Activated CD4-positive, alpha-beta T cell treated with anti-CD3 and anti-CD28 coated beads for 48 hours (primary cell): ENCODE measurements around the gene RBM8A.

Source experiments
- DNase-seq: peaks from one replicate; pipeline ENCODE4 v3.0.0-alpha.2; 2020

Gene RBM8A

GRCh38 chr1:145912128-145912641 lies 15.1 kb downstream of the RBM8A start:
- DNase-seq: no peak

GRCh38 chr1:145908653-145909052 lies 18.6 kb downstream of the RBM8A start:
- DNase-seq: no peak

GRCh38 chr1:145906954-145907753 lies 20.1 kb downstream of the RBM8A start:
- no peak for DNase-seq

GRCh38 chr1:145901312-145902021 lies 25.8 kb downstream of the RBM8A start:
- DNase-seq: no peak

- no peak for DNase-seq
Measured at GRCh38 chr1:145898756-145899155, 28.5 kb downstream of the RBM8A start.

- no peak for DNase-seq
Measured at GRCh38 chr1:145897969-145898368, 29.3 kb downstream of the RBM8A start.

GRCh38 chr1:145895471-145895870 lies 31.8 kb downstream of the RBM8A start:
- DNase-seq: no peak

GRCh38 chr1:145893306-145894055 lies 33.8 kb downstream of the RBM8A start:
- DNase-seq: no peak

GRCh38 chr1:145892486-145893087 lies 34.7 kb downstream of the RBM8A start:
- DNase-seq: no peak

GRCh38 chr1:145891587-145892485 lies 35.4 kb downstream of the RBM8A start:
- peak; percentile 72 for DNase-seq

GRCh38 chr1:145891143-145891542 lies 36.1 kb downstream of the RBM8A start:
- no peak for DNase-seq

GRCh38 chr1:145889722-145890121 lies 37.6 kb downstream of the RBM8A start:
- no peak for DNase-seq

GRCh38 chr1:145887631-145888030 lies 39.7 kb downstream of the RBM8A start:
- DNase-seq: no peak

- DNase-seq: no peak
Measured at GRCh38 chr1:145886816-145887215, 40.5 kb downstream of the RBM8A start.

GRCh38 chr1:145886390-145886789 lies 40.9 kb downstream of the RBM8A start:
- DNase-seq: no peak

GRCh38 chr1:145885738-145886287 lies 41.5 kb downstream of the RBM8A start, which contains the start of gene ANKRD35:
ANKRD35 (minus strand) TSS chr1:145885866; CDS start chr1:145885758, 108 bp downstream.
- peak; percentile 93 for DNase-seq

- no peak for DNase-seq
Measured at GRCh38 chr1:145884675-145885074, 42.6 kb downstream of the RBM8A start.

GRCh38 chr1:145879775-145880174 lies 47.5 kb downstream of the RBM8A start:
- DNase-seq: no peak

GRCh38 chr1:145878724-145879123 lies 48.6 kb downstream of the RBM8A start:
- no peak for DNase-seq

GRCh38 chr1:145877923-145878486 lies 49.3 kb downstream of the RBM8A start:
- DNase-seq: no peak

GRCh38 chr1:145874646-145875045 lies 52.6 kb downstream of the RBM8A start:
- no peak for DNase-seq
